ENCODE measurements around the gene DHFR2. TPM values are rescaled to one million over a fixed set of nuclear protein-coding genes. Genes with fewer than 3 reads are reported as not detected.
A peak's percentile ranks its signal among the peaks of the same experiment; 100 is the strongest.
"Not testable (repeated sequence)": the region's sequence is repeated elsewhere in the genome, so short reads cannot be mapped to it uniquely, and the experiment has no call there.

DHFR2 gene
- total RNA-seq, 2 donors from 2014 or later, result 3.8 to 4.0 TPM

GRCh38 chr3:94066506-94067500 is 4.1 kb upstream of the DHFR2 start:
- ATAC-seq (no peak), DNase-seq (no peak)
- intact Hi-C loops (cut with DNase I), result loop anchor here (10.0 kb wide), 2 partner anchors 62 to 162 kb away; no protein-coding TSS in a partner anchor

- DNase-seq (no peak), ATAC-seq (no peak)
- intact Hi-C loops (cut with DNase I), result loop anchor here (10.0 kb wide), 2 partner anchors 61 to 161 kb away; no protein-coding TSS in a partner anchor
Measured at GRCh38 chr3:94065819-94066480, 3.2 kb upstream of the DHFR2 start.

DNA sequence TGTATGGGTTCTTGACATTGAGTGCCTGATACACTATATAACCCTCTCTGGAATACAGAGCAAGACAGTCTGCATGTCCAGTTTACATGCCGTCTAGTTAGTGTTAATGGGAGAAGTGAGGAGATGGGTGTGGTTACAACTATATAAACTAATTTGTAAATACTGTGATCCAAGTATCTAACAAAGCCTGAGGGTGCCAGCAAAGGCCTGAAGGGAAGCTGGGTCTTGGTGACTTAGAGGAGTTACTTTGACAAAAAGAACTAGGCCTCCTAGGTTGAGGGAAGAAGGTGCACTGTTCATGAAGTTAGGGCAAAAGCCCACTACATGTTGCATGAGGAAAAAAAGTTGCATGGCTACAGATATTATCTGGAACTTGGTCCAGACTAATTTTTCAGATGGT is 2.4 kb upstream of the DHFR2 start:
- ATAC-seq (no peak), DNase-seq (no peak)
- intact Hi-C loops (cut with DNase I), result loop anchor here (10.0 kb wide), 2 partner anchors 60 to 160 kb away; no protein-coding TSS in a partner anchor

DNA sequence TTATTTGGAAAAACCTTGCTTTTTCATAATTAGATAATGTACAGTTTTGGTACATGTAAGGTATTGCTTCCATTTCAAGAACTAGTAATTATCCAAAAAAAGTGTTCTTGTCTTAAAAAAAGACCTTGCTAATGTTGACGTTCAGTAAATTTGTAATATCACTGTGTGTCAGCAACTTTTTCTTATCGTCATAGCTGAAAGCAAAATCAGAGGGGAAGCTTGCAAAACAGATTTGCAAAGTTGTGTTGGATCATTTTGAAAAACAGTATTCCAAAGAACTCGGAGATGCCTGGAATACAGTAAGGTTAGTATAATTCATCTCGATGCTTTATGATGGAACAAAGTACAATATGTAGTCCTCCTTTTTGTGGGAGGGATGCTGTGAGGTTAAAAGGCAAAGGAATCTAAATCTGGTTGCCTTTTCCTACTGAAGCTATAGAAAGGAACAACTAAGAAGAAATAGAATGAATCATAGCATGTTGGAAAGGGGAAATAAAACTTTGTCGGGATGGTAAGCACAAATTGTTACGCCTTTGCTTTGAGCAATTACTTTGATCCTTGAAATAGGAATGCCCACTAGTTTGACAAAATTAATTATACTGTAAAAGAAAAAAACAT is 1.6 kb upstream of the DHFR2 start:
- intact Hi-C loops (cut with DNase I), result loop anchor here (10.0 kb wide), 2 partner anchors 60 to 160 kb away; no protein-coding TSS in a partner anchor
- no peak for ATAC-seq
- DNase-seq, result no peak

DNA sequence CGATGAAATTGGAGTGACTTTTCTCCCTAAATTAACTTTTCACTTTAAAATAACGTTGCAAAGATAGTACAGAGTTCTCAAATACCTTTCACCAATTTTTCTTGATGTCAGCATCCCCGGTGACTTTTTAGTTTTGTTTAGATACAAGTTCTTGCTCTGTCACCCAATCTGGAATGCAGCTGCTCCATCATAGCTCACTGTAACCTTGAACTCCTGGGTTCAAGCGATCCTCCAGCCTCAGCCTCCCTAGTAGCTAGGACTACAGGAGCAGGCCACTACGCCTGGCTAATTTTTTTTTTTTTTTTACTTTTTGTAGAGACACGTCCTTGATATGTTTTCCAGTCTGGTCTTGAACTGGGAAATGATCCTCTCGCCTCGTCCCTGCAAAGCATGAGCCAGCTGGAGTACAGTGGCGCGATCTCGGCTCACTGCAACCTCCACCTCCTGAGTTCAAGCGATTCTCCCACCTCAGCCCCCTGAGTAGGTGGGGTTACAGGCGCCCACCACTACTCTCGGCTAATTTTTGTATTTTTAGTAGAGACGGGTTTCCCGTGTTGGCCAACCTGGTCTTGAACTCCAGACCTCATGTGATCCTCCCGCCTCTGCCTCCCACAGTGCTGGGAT is 892 bp upstream of the DHFR2 start:
- intact Hi-C loops (cut with DNase I), result loop anchor here (2.0 to 10.0 kb wide), 3 partner anchors 59 to 159 kb away; no protein-coding TSS in a partner anchor
- DNase-seq (no peak), ATAC-seq (no peak)

- intact Hi-C loops (cut with DNase I), result loop anchor here (10.0 kb wide), 2 partner anchors 56 to 156 kb away; no protein-coding TSS in a partner anchor
- ATAC-seq (no peak), DNase-seq (no peak)
Measured at GRCh38 chr3:94061297-94061696, 1.4 kb downstream of the DHFR2 start.

DNA sequence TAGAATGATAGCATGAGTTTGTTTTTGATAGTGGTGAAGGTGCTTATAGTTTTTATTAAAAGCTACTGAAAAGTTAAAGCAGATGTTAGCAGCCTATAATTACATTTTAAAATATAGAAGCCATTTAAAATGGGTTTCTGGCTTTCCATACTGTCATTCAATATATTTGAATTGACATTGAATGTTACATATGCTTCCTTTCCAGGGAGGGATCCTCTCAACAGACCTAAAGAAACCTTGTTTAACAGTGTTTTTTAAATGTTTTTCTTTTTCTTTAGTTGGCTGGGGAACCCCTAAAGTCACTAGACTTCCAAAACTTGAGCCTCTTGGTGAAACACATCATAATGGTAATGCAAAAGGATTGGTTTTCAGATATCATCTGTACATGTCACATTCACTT is 12.2 kb downstream of the DHFR2 start:
- no peak for ATAC-seq

DNA sequence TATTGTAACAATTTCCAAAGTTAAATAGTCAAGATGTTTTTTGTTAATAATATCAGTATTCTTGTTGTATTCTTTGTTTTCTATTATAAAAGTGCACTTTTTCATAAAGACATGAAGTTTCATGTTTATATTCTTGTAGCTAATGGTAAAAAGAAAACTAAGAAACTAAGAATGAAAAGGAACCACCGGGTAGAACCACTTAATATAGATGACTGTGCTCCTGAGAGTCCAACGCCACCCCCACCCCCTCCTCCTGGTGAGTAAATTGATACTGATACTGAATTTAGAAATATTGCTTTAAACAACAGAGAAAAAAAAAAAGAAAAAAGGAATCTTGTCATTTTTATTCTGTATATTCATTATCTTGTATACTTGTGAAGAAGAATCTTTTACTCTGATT is 13.4 kb downstream of the DHFR2 start:
- intact Hi-C loops (cut with DNase I), result no loop called here
- DNase-seq (no peak), ATAC-seq (no peak)

More for the DNA sequence above, 12.2 kb downstream of the DHFR2 start:
- intact Hi-C loops (cut with DNase I), result no loop called here
- DNase-seq, result no peak

DNA sequence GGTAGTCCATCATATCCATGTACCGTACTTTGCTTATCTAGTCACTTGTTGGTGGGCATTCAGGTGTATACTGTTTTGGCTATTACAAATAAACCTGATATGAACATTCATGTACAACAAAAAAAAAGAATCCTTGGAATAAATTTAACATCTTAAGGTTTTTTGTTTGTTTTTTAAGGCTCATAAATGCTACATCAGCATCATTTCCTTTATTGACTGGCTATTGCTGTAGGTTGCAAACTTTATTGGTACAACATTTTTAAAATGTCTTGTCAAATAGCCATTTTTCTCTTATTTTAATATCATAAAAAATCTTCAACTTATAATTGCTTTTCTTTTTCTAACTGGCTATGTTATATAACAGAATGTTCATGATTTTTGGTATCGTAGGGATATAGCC is 16.2 kb downstream of the DHFR2 start:
- intact Hi-C loops (cut with DNase I), result no loop called here
- no peak for DNase-seq

DNA sequence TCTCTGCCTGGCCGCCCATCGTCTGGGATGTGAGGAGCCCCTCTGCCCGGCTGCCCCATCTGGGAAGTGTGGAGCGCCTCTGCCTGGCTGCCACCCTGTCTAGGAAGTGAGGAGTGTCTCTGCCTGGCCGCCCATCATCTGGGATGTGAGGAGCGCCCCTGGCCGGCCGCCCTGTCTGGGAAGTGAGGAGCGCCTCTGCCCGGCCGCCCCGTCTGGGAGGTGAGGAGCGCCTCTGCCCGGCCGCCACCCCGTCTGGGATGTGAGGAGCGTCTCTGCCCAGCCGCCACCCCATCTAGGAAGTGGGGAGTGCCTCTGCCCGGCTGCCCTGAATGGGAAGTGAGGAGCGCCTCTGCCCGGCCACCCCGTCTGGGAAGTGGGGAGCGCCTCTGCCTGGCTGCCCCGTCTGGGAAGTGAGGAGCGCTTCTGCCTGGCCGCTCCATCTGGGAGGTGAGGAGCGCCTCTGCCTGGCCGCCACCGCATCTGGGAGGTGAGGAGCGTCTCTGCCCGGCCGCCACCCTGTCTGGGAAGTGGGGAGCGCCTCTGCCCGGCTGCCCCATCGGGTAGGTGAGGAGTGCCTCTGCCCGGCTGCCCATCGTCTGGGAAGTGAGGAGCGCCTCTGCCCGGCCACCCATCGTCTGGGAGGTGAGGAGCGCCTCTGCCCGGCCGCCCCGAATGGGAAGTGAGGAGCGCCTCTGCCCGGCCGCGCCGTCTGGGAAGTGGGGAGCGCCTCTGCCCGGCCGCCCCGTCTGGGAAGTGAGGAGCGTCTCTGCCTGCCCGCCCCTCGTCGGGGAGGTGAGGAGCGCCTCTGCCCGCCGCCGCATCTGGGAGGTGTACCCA is 18.4 kb downstream of the DHFR2 start:
- ATAC-seq; DNase-seq; intact Hi-C loops (cut with DNase I): not testable (repeated sequence)

More for the DNA sequence above, 16.2 kb downstream of the DHFR2 start:
- no peak for ATAC-seq

- ATAC-seq (no peak), DNase-seq (no peak)
- intact Hi-C loops (cut with DNase I), result no loop called here
Measured at GRCh38 chr3:94043285-94043684, 19.4 kb downstream of the DHFR2 start.

GRCh38 chr3:94036909-94037507 is 25.7 kb downstream of the DHFR2 start:
- intact Hi-C loops (cut with DNase I), result no loop called here
- ATAC-seq (peak in 1 of 2 donors; percentile 47), DNase-seq (no peak)

DNA sequence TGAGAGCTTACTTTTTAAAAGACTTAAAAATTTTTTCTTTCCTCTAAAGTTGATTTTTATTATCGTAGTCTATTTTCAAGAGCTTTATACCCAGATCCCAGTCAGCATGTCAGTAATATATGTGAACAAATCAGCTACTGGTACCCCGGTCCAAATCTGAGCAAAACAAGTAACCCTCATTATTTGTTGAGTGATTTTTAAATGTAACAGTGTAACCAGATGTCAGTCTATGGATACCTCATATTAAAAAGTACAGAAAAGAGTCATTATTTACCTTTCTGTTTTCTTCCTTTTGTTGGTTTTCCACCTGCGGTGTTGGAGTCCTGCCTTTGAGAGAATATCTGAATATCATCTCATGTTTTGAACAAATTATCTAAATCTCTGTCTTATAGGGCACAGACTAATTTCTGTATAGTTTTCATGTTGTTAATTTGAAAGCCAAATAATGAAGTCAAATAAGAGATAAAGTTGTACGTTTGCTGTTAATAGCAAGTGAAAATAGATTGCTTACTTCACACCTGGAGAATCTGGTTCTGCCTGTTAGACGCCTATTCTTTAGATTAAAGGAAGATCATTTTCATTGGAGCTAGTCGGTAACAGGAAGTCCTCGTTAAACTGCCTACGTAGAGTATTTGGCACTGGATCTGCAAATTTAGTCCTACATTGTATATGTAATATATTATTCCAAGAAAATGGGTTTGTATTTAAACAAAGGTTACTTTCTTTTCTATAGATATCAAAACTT is 34.5 kb downstream of the DHFR2 start, which contains the start of gene STX19:
STX19 (minus strand) TSS at position 505 of the 745 bp plus-strand sequence. CDS start 13,328 bp downstream, outside the sequence.
- ATAC-seq, result no peak
- no peak for DNase-seq
- intact Hi-C loops (cut with DNase I), result no loop called here

- DNase-seq, result no peak
- intact Hi-C loops (cut with DNase I), result no loop called here
- no peak for ATAC-seq
Measured at GRCh38 chr3:94026623-94027022, 36.1 kb downstream of the DHFR2 start.

DNA sequence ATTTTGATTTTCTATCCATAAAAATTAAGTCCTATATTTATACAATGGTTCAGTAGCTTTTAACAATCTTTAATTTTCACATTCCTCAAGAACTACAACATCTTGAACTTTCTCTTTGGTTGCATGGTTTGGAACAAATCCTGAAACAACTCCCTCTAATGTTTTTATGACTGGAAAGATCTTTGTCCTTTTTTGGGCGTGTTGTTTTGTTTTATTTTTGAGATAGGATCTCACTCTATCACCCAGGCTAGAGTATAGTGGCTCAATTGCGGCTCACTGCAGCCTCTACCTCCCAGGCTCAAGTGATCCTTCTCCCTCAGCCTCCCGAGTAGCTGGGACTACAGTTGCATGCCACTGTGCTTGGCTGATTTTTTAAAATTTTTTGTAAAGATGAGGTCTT is 38.3 kb downstream of the DHFR2 start:
- intact Hi-C loops (cut with DNase I), result no loop called here
- ATAC-seq (no peak), DNase-seq (no peak)

GRCh38 chr3:94020293-94020692 is 42.4 kb downstream of the DHFR2 start:
- intact Hi-C loops (cut with DNase I), result no loop called here
- no peak for ATAC-seq
- DNase-seq, result no peak

- intact Hi-C loops (cut with DNase I), result no loop called here
Measured at GRCh38 chr3:94019659-94020058, 43.1 kb downstream of the DHFR2 start.

More at GRCh38 chr3:94019659-94020058, 43.1 kb downstream of the DHFR2 start:
- no peak for ATAC-seq
- no peak for DNase-seq
